Chondrocyte (in vitro differentiated cells): ENCODE results near the gene BCKDHA. TPM values are rescaled to one million over a fixed set of nuclear protein-coding genes. Genes with fewer than 3 reads are reported as not detected.
"Not testable (repeated sequence)": the region's sequence is repeated elsewhere in the genome, so short reads cannot be mapped to it uniquely, and the experiment has no call there.

Experiments
- DNase-seq: peaks from one replicate; pipeline ENCODE4 v3.0.0; 2021; ENCODE audit warnings: mixed read lengths, low spot score
- H3K27ac Mint-ChIP-seq: one replicate; pipeline ENCODE4 v1.8.0; 2021; ENCODE audit warnings: mild to moderate bottlenecking, moderate library complexity, mixed read lengths; ENCODE audit not compliant: unreplicated experiment
- H3K27me3 Mint-ChIP-seq: 2 replicates; pipeline ENCODE4 v1.8.0; 2021; ENCODE audit warnings: low read depth, mixed read lengths
- H3K36me3 Mint-ChIP-seq: 2 replicates; pipeline ENCODE4 v1.8.0; 2021; ENCODE audit warnings: low read depth, mixed read lengths
- H3K4me1 Mint-ChIP-seq: 2 replicates; pipeline ENCODE4 v1.8.0; 2021; ENCODE audit warnings: low read depth, mild to moderate bottlenecking, mixed read lengths
- H3K4me3 Mint-ChIP-seq: one replicate; pipeline ENCODE4 v1.8.0; 2021; ENCODE audit warnings: mild to moderate bottlenecking, moderate library complexity, mixed read lengths; ENCODE audit not compliant: unreplicated experiment
- H3K9me3 Mint-ChIP-seq: 2 replicates; pipeline ENCODE4 v1.8.0; 2021; ENCODE audit warnings: low read depth, mixed read lengths
- CTCF ChIP-seq: fragments of 200-600 bp; sonication (generic); IDR thresholded peaks from 2 replicates; pipeline ENCODE4 v1.5.0; 2021; ENCODE audit warnings: antibody characterized with exemption, mild to moderate bottlenecking, moderate library complexity
- total RNA-seq: library from RNA; stranded (reverse); gene quantifications from 3 replicates; pipeline ENCODE4 v1.2.1, GENCODE V29; 2021

BCKDHA gene
- total RNA-seq, 1 donor from 2014 or later = 14.0 TPM

- Mint-ChIP-seq H3K4me3 (no peak overlapping the region), H3K36me3 (peaks cover 3% of the 10 kb centered on the region), H3K27me3 (no peaks in the 10 kb centered on the region), H3K9me3 (no peaks in the 10 kb centered on the region), H3K4me1 (peaks cover 10% of the 10 kb centered on the region), H3K27ac (peak overlapping the region; percentile 32)
- peak; percentile 66 for TF ChIP-seq CTCF
- DNase-seq = no peak
These were observed 34.1 kb downstream of the BCKDHA start for GRCh38 chr19:41431426-41432386.

- TF ChIP-seq CTCF = no peak
- H3K4me3 Mint-ChIP-seq = no peak overlapping the region
- H3K4me1 Mint-ChIP-seq = no peaks in the 10 kb centered on the region
- no peak overlapping the region for H3K27ac Mint-ChIP-seq
- no peak for DNase-seq
- no peaks in the 10 kb centered on the region for H3K9me3 Mint-ChIP-seq
- peaks cover 5% of the 10 kb centered on the region for H3K36me3 Mint-ChIP-seq
- H3K27me3 Mint-ChIP-seq = no peaks in the 10 kb centered on the region
These were observed 35.6 kb downstream of the BCKDHA start for GRCh38 chr19:41433171-41433570.

- Mint-ChIP-seq H3K27ac (no peak overlapping the region), H3K4me1 (no peaks in the 10 kb centered on the region), H3K9me3 (no peaks in the 10 kb centered on the region), H3K27me3 (no peaks in the 10 kb centered on the region), H3K4me3 (no peak overlapping the region), H3K36me3 (peaks cover 5% of the 10 kb centered on the region)
- peak; percentile 35 for DNase-seq
- TF ChIP-seq CTCF = no peak
These were observed 36.8 kb downstream of the BCKDHA start for GRCh38 chr19:41434450-41434849.

GRCh38 chr19:41435376-41435775 is 37.8 kb downstream of the BCKDHA start:
- not testable (repeated sequence) for H3K4me1 Mint-ChIP-seq, H3K9me3 Mint-ChIP-seq, H3K36me3 Mint-ChIP-seq, H3K27ac Mint-ChIP-seq, H3K27me3 Mint-ChIP-seq, H3K4me3 Mint-ChIP-seq
- DNase-seq = peak; percentile 43

GRCh38 chr19:41435936-41436673 is 38.5 kb downstream of the BCKDHA start:
- peaks cover 3% of the 10 kb centered on the region for H3K4me1 Mint-ChIP-seq
- H3K4me3 Mint-ChIP-seq = no peak overlapping the region
- no peaks in the 10 kb centered on the region for H3K9me3 Mint-ChIP-seq
- peaks cover 5% of the 10 kb centered on the region for H3K36me3 Mint-ChIP-seq
- DNase-seq = peak; percentile 47
- no peaks in the 10 kb centered on the region for H3K27me3 Mint-ChIP-seq
- no peak for TF ChIP-seq CTCF
- H3K27ac Mint-ChIP-seq = no peak overlapping the region
